HEK293T (cell line): ENCODE results near the gene MRPL55.

Source experiments
- ARNT ChIP-seq: fragments of 450-650 bp; IDR thresholded peaks from 2 replicates; pipeline ENCODE4 v1.6.1; 2017; ENCODE audit warnings: mild to moderate bottlenecking
- BHLHE40 ChIP-seq: fragments of 450-650 bp; IDR thresholded peaks from 2 replicates; pipeline ENCODE4 v1.6.1; 2016; ENCODE audit warnings: mild to moderate bottlenecking, moderate library complexity, borderline replicate concordance
- CTBP1 ChIP-seq: fragments of 450-650 bp; IDR thresholded peaks from 2 replicates; pipeline ENCODE4 v1.6.1; 2016; ENCODE audit warnings: borderline replicate concordance
- ELF4 ChIP-seq: fragments of 450-650 bp; IDR thresholded peaks from 2 replicates; pipeline ENCODE4 v1.6.1; 2017; ENCODE audit warnings: antibody characterized with exemption
- FOXA1 ChIP-seq: fragments of 450-650 bp; IDR thresholded peaks from 2 replicates; pipeline ENCODE4 v1.6.1; 2016; ENCODE audit warnings: mild to moderate bottlenecking
- SP1 ChIP-seq: fragments of 450-650 bp; IDR thresholded peaks from 2 replicates; pipeline ENCODE4 v1.6.1; 2017
- SUZ12 ChIP-seq: fragments of 450-650 bp; IDR thresholded peaks from 2 replicates; pipeline ENCODE4 v1.6.1; 2016; ENCODE audit warnings: mild to moderate bottlenecking
- TARDBP ChIP-seq: fragments of 450-650 bp; IDR thresholded peaks from 2 replicates; pipeline ENCODE4 v1.6.1; 2016
- ZNF384 ChIP-seq: fragments of 450-650 bp; IDR thresholded peaks from 2 replicates; pipeline ENCODE4 v1.6.1; 2016

DNA sequence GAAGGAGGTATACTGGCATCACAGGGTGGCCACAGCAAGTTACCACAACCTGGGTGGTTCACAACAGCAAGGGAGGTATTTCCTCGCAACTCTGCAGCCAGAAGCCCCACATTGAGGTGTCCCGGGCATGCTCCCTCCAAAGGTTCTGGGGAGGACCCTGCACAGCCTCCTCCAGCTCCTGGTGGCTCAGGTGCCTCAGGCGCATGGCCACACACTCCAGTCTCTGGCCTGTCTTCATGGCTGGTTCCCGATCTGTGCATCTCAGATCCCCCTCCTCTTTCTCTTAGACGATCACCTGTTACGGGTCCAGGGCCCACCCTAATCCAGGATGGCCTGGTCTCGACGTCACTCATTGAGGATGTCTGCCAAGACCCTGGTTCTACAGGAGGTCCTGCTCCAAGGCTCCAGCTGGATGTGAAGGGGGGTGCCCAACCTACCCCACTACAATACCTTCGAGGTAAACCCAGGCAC, 33.3 kb downstream of the MRPL55 start:
- TF ChIP-seq ELF4 (no peak), BHLHE40 (no peak), ZNF384 (no peak), SP1 (no peak), ARNT (no peak), TARDBP (no peak), FOXA1 (no peak), CTBP1 (no peak), SUZ12 (no peak)
